GM12874 (cell line): ENCODE results near the gene MYO10.

Experiments used
- TF ChIP-seq, protein P1 (sequence below): IDR thresholded peaks from 2 replicates; pipeline ENCODE4 v1.5.1; 2011; ENCODE audit warnings: low read depth, mild to moderate bottlenecking, control low read depth, low read length, moderate library complexity; ENCODE audit not compliant: insufficient read depth

MYO10 gene

DNA sequence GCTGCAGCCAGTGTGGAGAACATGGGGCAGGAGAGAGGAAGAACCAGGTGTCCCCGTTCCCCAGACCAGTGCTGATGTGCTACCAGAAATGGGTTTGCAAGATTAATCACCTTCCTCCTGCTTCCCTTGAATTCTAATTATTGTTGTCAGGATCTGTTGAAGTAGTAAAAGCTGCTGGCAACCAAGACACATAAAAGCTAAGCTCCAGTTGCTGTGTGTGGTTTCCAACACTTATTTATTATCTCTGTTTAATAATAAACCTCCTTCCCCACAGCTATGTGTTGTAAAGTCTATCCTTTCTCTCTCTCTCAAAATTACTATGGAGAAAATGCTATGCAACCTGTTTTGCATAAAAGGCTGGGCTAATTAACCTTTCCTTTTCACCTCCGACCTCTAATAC, 317.0 kb downstream of the MYO10 start:
- TF ChIP-seq, protein P1, sequence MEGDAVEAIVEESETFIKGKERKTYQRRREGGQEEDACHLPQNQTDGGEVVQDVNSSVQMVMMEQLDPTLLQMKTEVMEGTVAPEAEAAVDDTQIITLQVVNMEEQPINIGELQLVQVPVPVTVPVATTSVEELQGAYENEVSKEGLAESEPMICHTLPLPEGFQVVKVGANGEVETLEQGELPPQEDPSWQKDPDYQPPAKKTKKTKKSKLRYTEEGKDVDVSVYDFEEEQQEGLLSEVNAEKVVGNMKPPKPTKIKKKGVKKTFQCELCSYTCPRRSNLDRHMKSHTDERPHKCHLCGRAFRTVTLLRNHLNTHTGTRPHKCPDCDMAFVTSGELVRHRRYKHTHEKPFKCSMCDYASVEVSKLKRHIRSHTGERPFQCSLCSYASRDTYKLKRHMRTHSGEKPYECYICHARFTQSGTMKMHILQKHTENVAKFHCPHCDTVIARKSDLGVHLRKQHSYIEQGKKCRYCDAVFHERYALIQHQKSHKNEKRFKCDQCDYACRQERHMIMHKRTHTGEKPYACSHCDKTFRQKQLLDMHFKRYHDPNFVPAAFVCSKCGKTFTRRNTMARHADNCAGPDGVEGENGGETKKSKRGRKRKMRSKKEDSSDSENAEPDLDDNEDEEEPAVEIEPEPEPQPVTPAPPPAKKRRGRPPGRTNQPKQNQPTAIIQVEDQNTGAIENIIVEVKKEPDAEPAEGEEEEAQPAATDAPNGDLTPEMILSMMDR, result no peak

GRCh38 chr5:16618138-16618897, 317.8 kb downstream of the MYO10 start:
- TF ChIP-seq, protein P1, result no peak

GRCh38 chr5:16617274-16617968, 318.7 kb downstream of the MYO10 start:
- TF ChIP-seq, protein P1, result no peak

GRCh38 chr5:16616536-16617273, 319.4 kb downstream of the MYO10 start, which contains the start of gene RETREG1:
RETREG1 (minus strand) TSS chr5:16616997; CDS start chr5:16616971, 26 bp downstream.
- TF ChIP-seq, protein P1, result no peak

DNA sequence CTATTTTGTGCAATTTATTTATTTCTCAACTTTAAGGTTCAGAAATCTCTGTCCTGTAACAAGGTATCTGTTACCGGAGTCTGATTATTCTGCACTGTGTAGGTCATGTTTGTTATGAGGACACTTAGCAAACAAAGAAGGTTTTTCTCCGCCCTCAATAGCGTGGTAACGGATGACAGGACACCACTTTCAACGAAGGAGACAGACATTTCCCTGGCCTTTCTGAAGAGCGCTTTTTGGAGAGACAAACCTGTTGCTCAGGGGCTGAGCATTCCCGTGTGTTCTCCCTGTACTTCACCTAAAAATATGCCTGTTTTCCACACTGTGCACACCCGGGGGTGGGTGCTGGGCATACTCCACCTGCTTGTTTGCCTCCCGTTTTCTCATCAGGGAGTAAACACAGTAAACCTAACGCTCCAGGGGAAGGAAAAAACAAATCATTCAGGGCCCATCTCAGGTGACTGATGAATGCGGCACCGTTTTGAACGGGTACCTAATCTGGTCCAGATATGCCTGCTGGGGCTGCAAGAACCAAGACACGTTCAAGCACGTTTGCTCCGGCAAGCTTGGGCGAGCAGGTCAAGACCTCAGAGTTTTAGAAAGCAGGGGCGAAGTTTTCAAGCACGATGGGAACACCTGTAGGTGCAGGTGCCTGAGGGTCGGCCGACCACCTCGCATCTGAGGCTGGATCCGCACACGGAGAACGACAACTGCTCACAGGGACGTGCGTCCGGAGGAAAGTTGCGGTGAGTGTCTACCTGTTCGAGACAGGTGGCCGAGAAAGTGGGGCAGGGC, 320.1 kb downstream of the MYO10 start:
- TF ChIP-seq, protein P1, result no peak

DNA sequence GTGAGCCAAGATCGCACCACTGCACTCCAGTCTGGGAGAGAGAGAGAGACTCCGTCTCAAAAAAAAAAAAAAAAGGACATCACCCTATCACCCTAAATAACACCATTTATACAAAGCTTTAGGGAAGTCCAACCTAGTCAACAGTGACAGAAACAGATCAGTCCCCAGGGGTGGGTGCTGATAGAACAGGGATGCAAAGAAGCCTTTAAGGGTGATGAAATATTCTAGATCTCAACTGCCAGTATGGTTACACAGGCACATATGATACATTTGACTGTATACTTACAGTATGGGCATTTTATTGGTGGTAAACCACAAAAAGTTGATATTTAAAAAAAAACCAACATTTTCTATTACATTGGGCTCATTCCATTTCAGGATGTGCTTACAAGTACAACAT, 324.1 kb downstream of the MYO10 start:
- TF ChIP-seq, protein P1, result no peak
